ENCODE data around the gene NDE1.
"Not testable (repeated sequence)": the region's sequence is repeated elsewhere in the genome, so short reads cannot be mapped to it uniquely, and the experiment has no call there.

Gene NDE1

GRCh38 chr16:15699819-15700218, 49.8 kb downstream of the NDE1 start:
- no peak for DNase-seq (ENCODE audit: low read depth)

GRCh38 chr16:15701367-15701766, 51.3 kb downstream of the NDE1 start:
- DNase-seq (ENCODE audit: low read depth): no peak

- DNase-seq (ENCODE audit: low read depth): peak; percentile 43
These were observed 52.2 kb downstream of the NDE1 start for GRCh38 chr16:15701975-15702970.

GRCh38 chr16:15703029-15703736, 53.1 kb downstream of the NDE1 start:
- peak; percentile 6 for DNase-seq (ENCODE audit: low read depth)

GRCh38 chr16:15704545-15704987, 54.5 kb downstream of the NDE1 start:
- DNase-seq (ENCODE audit: low read depth): peak; percentile 68

- DNase-seq (ENCODE audit: low read depth): no peak
These were observed 55.1 kb downstream of the NDE1 start for GRCh38 chr16:15705064-15705565.

- no peak for DNase-seq (ENCODE audit: low read depth)
These were observed 57.3 kb downstream of the NDE1 start for GRCh38 chr16:15707332-15707731.

- peak; percentile 74 for DNase-seq (ENCODE audit: low read depth)
These were observed 58.1 kb downstream of the NDE1 start for GRCh38 chr16:15708096-15708495.

- DNase-seq (ENCODE audit: low read depth): no peak
These were observed 59.0 kb downstream of the NDE1 start for GRCh38 chr16:15708997-15709396.

- DNase-seq (ENCODE audit: low read depth): no peak
These were observed 64.5 kb downstream of the NDE1 start for GRCh38 chr16:15714393-15715172.

GRCh38 chr16:15715221-15715620, 65.2 kb downstream of the NDE1 start:
- DNase-seq (ENCODE audit: low read depth): no peak

GRCh38 chr16:15716694-15717447, 66.8 kb downstream of the NDE1 start:
- DNase-seq (ENCODE audit: low read depth): no peak

- DNase-seq (ENCODE audit: low read depth): no peak
These were observed 71.0 kb downstream of the NDE1 start for GRCh38 chr16:15721018-15721417.

- DNase-seq (ENCODE audit: low read depth): no peak
These were observed 73.8 kb downstream of the NDE1 start for GRCh38 chr16:15723808-15724207.

GRCh38 chr16:15725641-15726240, 75.7 kb downstream of the NDE1 start:
- DNase-seq (ENCODE audit: low read depth): no peak

GRCh38 chr16:15726715-15727114, 76.7 kb downstream of the NDE1 start:
- no peak for DNase-seq (ENCODE audit: low read depth)

GRCh38 chr16:15727697-15728096, 77.7 kb downstream of the NDE1 start:
- DNase-seq (ENCODE audit: low read depth): not testable (repeated sequence)

GRCh38 chr16:15729152-15729551, 79.1 kb downstream of the NDE1 start:
- DNase-seq (ENCODE audit: low read depth): no peak

GRCh38 chr16:15732416-15732815, 82.4 kb downstream of the NDE1 start:
- no peak for DNase-seq (ENCODE audit: low read depth)

- no peak for DNase-seq (ENCODE audit: low read depth)
These were observed 85.6 kb downstream of the NDE1 start for GRCh38 chr16:15735610-15736009.

GRCh38 chr16:15736529-15736928, 86.5 kb downstream of the NDE1 start:
- DNase-seq (ENCODE audit: low read depth): no peak

All from amniotic epithelial cell (primary cell).